H1 (cell line): ENCODE measurements around the gene PAQR9. TPM values are rescaled to one million over a fixed set of nuclear protein-coding genes. Genes with fewer than 3 reads are reported as not detected.

Experiments
- CTCF ChIA-PET: fragments of 300-600 bp; sonication (Branson Sonifier 250); formaldehyde crosslinking; loops from one replicate; lab custom pipeline; 2021; ENCODE audit not compliant: partially characterized antibody; lab: Charles Lee
- POLR2A ChIA-PET: fragments of 300-600 bp; sonication (Branson Sonifier 250); formaldehyde crosslinking; loops from one replicate; lab custom pipeline; 2021; ENCODE audit warnings: inconsistent platforms; ENCODE audit not compliant: partially characterized antibody; lab: Charles Lee
- DNase-seq, 2 experiments: peaks; one replicate each; pipeline versions ENCODE4 v3.0.0 to v3.0.0-alpha.2; 2010 to 2022; ENCODE audit warnings: low spot score in 2 of 2, low read depth in 1 of 2, mixed read lengths in 1 of 2
- FAIRE-seq: peaks from 2 replicates; lab custom pipeline; 2011; peaks lifted over from hg19 to GRCh38; lab: Jason Lieb, UNC
- H2AFZ ChIP-seq: 2 replicates; pipeline ENCODE4 v1.8.1; 2012; ENCODE audit warnings: low read length, inconsistent platforms
- H2AK5ac ChIP-seq: 2 replicates; pipeline ENCODE4 v1.6.1; 2013; ENCODE audit warnings: low read depth, low read length
- H2BK120ac ChIP-seq: replicated peaks from 2 replicates; pipeline ENCODE3; 2013; ENCODE audit warnings: low read depth, low read length, inconsistent platforms
- H2BK12ac ChIP-seq: 2 replicates; pipeline ENCODE4 v1.6.1; 2013; ENCODE audit warnings: low read depth, low read length
- H2BK15ac ChIP-seq: 2 replicates; pipeline ENCODE4 v1.6.1; 2013; ENCODE audit warnings: low read length
- H2BK20ac ChIP-seq: 2 replicates; pipeline ENCODE4 v1.6.1; 2013; ENCODE audit warnings: low read length
- H2BK5ac ChIP-seq: 2 replicates; pipeline ENCODE4 v1.6.1; 2013; ENCODE audit warnings: low read depth, low read length
- H3K14ac ChIP-seq: 2 replicates; pipeline ENCODE4 v1.6.1; 2013; ENCODE audit warnings: inconsistent platforms; ENCODE audit not compliant: insufficient read length
- H3K18ac ChIP-seq: 2 replicates; pipeline ENCODE4 v1.6.1; 2013; ENCODE audit warnings: low read length; ENCODE audit errors: extremely low read depth
- H3K23ac ChIP-seq: 2 replicates; pipeline ENCODE4 v1.6.1; 2013; ENCODE audit warnings: inconsistent platforms; ENCODE audit not compliant: insufficient read length
- H3K23me2 ChIP-seq: 2 replicates; pipeline ENCODE4 v1.6.1; 2013; ENCODE audit warnings: low read depth, low read length
- H3K27ac ChIP-seq: 2 replicates; pipeline ENCODE4 v1.6.1; 2011; ENCODE audit warnings: low read depth, low read length, inconsistent platforms
- H3K27me3 ChIP-seq, 4 experiments: replicated peaks in 1 of 4; 1 replicate in 1 of 4; 2 replicates in 3 of 4; pipeline versions ENCODE4 v1.6.1 to v1.8.1; 2011 to 2013; ENCODE audit warnings: low read length in 3 of 4, mild to moderate bottlenecking in 3 of 4, inconsistent platforms in 2 of 4, mixed read lengths in 2 of 4, moderate library complexity in 1 of 4; ENCODE audit not compliant: control insufficient read depth in 3 of 4, insufficient read depth in 3 of 4; ENCODE audit errors: extremely low read depth in 1 of 4
- H3K36me3 ChIP-seq, 4 experiments: 2 replicates each; pipeline versions ENCODE4 v1.6.1 to v1.8.1; 2011 to 2013; ENCODE audit warnings: mild to moderate bottlenecking in 4 of 4, low read length in 3 of 4, moderate library complexity in 2 of 4, control low read depth in 1 of 4, inconsistent platforms in 1 of 4; ENCODE audit not compliant: insufficient read depth in 4 of 4, control insufficient read depth in 2 of 4
- H3K4ac ChIP-seq: replicated peaks from 2 replicates; pipeline ENCODE3; 2013; ENCODE audit warnings: low read length, low read depth, mixed read lengths, inconsistent platforms; ENCODE audit not compliant: insufficient read length
- H3K4me1 ChIP-seq, 4 experiments: replicated peaks in 1 of 4; 1 replicate in 1 of 4; 2 replicates in 3 of 4; pipeline versions ENCODE4 v1.6.1 to v1.8.1; 2011 to 2013; ENCODE audit warnings: low read length in 3 of 4, inconsistent platforms in 2 of 4, mixed read lengths in 1 of 4; ENCODE audit not compliant: insufficient read depth in 4 of 4, control insufficient read depth in 3 of 4
- H3K4me2 ChIP-seq, 2 experiments: 2 replicates each; pipeline versions ENCODE4 v1.6.1 to v1.8.1; 2011 to 2013; ENCODE audit warnings: low read depth in 2 of 2, low read length in 2 of 2, control low read depth in 1 of 2, inconsistent platforms in 1 of 2, mild to moderate bottlenecking in 1 of 2; ENCODE audit not compliant: insufficient read depth in 1 of 2
- H3K4me3 ChIP-seq, 4 experiments: fragments of 200-600, 300-600 bp in 1 of 4; sonication (generic), shearing (Covaris generic), sonication (Bioruptor Twin) in 1 of 4; 2 replicates each; pipeline versions ENCODE4 v1.5.1 to v1.8.1; 2011 to 2016; ENCODE audit warnings: low read length in 4 of 4, low read depth in 3 of 4, control low read depth in 2 of 4, inconsistent platforms in 2 of 4, mild to moderate bottlenecking in 2 of 4, mixed read lengths in 1 of 4, moderate library complexity in 1 of 4; ENCODE audit not compliant: insufficient read depth in 2 of 4; ENCODE audit errors: extremely low read depth in 1 of 4
- H3K56ac ChIP-seq: replicated peaks from 2 replicates; pipeline ENCODE3; 2013; ENCODE audit warnings: low read depth, mild to moderate bottlenecking, mixed read lengths, low read length, inconsistent platforms; ENCODE audit not compliant: insufficient read length
- H3K79me1 ChIP-seq: 2 replicates; pipeline ENCODE4 v1.6.1; 2013; ENCODE audit warnings: low read depth, low read length, control low read depth
- H3K79me2 ChIP-seq, 2 experiments: 2 replicates each; pipeline versions ENCODE4 v1.6.1 to v1.8.1; 2012 to 2013; ENCODE audit warnings: low read length in 2 of 2, mild to moderate bottlenecking in 2 of 2, inconsistent platforms in 1 of 2; ENCODE audit not compliant: insufficient read depth in 2 of 2, control insufficient read depth in 1 of 2
- H3K9ac ChIP-seq, 4 experiments: replicated peaks in 1 of 4; 1 replicate in 1 of 4; 2 replicates in 3 of 4; pipeline versions ENCODE4 v1.6.1 to v1.8.1; 2011 to 2013; ENCODE audit warnings: low read depth in 3 of 4, low read length in 3 of 4, control low read depth in 2 of 4, mild to moderate bottlenecking in 2 of 4, moderate library complexity in 2 of 4, inconsistent platforms in 1 of 4; ENCODE audit errors: extremely low read depth in 1 of 4
- H3K9me3 ChIP-seq, 2 experiments: 2 replicates each; pipeline versions ENCODE4 v1.6.1 to v1.8.1; 2012 to 2013; ENCODE audit warnings: mild to moderate bottlenecking in 2 of 2, moderate library complexity in 2 of 2, control low read depth in 1 of 2, inconsistent platforms in 1 of 2, low read depth in 1 of 2, low read length in 1 of 2, mixed read lengths in 1 of 2; ENCODE audit not compliant: insufficient read depth in 2 of 2
- H4K20me1 ChIP-seq, 2 experiments: replicated peaks in 1 of 2; 2 replicates each; pipeline versions ENCODE3 to v1.8.1; 2011 to 2013; ENCODE audit warnings: inconsistent platforms in 2 of 2, low read length in 2 of 2, mild to moderate bottlenecking in 1 of 2; ENCODE audit not compliant: insufficient read depth in 2 of 2, control insufficient read depth in 1 of 2
- H4K5ac ChIP-seq: 2 replicates; pipeline ENCODE4 v1.6.1; 2013; ENCODE audit warnings: low read length, low read depth, mixed read lengths, inconsistent platforms; ENCODE audit not compliant: insufficient read length
- H4K8ac ChIP-seq: 2 replicates; pipeline ENCODE4 v1.8.0; 2013; ENCODE audit warnings: mild to moderate bottlenecking, moderate library complexity, low read length, inconsistent platforms; ENCODE audit not compliant: insufficient read depth; ENCODE audit errors: extremely low read depth
- H4K91ac ChIP-seq: replicated peaks from 2 replicates; pipeline ENCODE3; 2013; ENCODE audit warnings: low read length, mixed read lengths, inconsistent platforms; ENCODE audit not compliant: insufficient read length
- RFX5 ChIP-seq: IDR thresholded peaks from 2 replicates; pipeline ENCODE4 v1.6.1; 2011; ENCODE audit warnings: low read depth, low read length, improper control_type of control experiment, borderline replicate concordance
- TCF12 ChIP-seq: IDR thresholded peaks from 2 replicates; pipeline ENCODE4 v1.6.1; 2011; ENCODE audit warnings: low read depth, mild to moderate bottlenecking, low read length
- YY1 ChIP-seq: IDR thresholded peaks from 2 replicates; pipeline ENCODE4 v1.6.1; 2011; ENCODE audit warnings: low read depth, mild to moderate bottlenecking, low read length
- WGBS, 2 experiments: shearing (Covaris generic) in 1 of 2; methylation state at CpG; one replicate each; pipeline versions ENCODE4 v1.1.6 to v1.1.7; 2013 to 2015; ENCODE audit warnings: low lambda C conversion rate in 2 of 2, mixed read lengths in 2 of 2, inconsistent platforms in 1 of 2, low coverage in 1 of 2, missing lambda C conversion rate in 1 of 2; ENCODE audit not compliant: insufficient replicate concordance in 2 of 2, insufficient coverage in 1 of 2, insufficient read length in 1 of 2; ENCODE audit errors: extremely low coverage in 1 of 2, missing lambda C conversion rate in 1 of 2; 5-methylcytosine and 5-hydroxymethylcytosine counted together
- long read RNA-seq, 2 experiments: library from RNA in 1 of 2; library from capped mRNA in 1 of 2; stranded (forward); transcript quantifications; one replicate each; pipeline ENCODE4 v2.0.0, GENCODE V29; 2021; ENCODE audit warnings: inconsistent platforms in 1 of 2
- polyA minus RNA-seq, 3 experiments: library from RNA; depleted of rRNA, polyadenylated mRNA; stranded (reverse); fragments of >200 nt; gene quantifications; 1 replicate in 2 of 3; 2 replicates in 1 of 3; pipeline ENCODE4 v1.2.3, GENCODE V29; 2011
- polyA plus RNA-seq, 7 experiments: library from polyadenylated mRNA; depleted of rRNA in 3 of 7; stranded (reverse) in 5 of 7; unstranded in 2 of 7; fragments of >200 nt in 5 of 7; fragments of 200-250 nt in 2 of 7; gene quantifications; 1 replicate in 5 of 7; 2 replicates in 1 of 7; 4 replicates in 1 of 7; pipeline versions ENCODE4 v1.2.1 to v1.2.3, GENCODE V29; 2011 to 2013; ENCODE audit warnings: missing spikeins in 2 of 7, mixed read lengths in 2 of 7
- total RNA-seq: library from RNA; stranded (reverse); fragmentation: NEBNext Ultra II Directional; extraction: Animal tissue kit (Norgen Biotek cat#: 25700); gene quantifications from 2 replicates; pipeline ENCODE4 v1.2.1, GENCODE V29; 2021

The PAQR9 gene, protein sequence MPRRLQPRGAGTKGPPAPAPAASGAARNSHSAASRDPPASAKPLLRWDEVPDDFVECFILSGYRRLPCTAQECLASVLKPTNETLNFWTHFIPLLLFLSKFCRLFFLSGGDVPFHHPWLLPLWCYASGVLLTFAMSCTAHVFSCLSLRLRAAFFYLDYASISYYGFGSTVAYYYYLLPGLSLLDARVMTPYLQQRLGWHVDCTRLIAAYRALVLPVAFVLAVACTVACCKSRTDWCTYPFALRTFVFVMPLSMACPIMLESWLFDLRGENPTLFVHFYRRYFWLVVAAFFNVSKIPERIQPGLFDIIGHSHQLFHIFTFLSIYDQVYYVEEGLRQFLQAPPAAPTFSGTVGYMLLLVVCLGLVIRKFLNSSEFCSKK
- total RNA-seq (2.6 and 2.7 TPM in 2 replicates), polyA plus RNA-seq (2011; rRNA removed) (5.2 and 7.5 TPM in 2 replicates), polyA minus RNA-seq (2011; rRNA and poly(A)+ RNA removed) (4.9 and 5.2 TPM in 2 replicates)
- 4.0 TPM for polyA plus RNA-seq (2011; cell fraction: cytosol; rRNA removed)
- polyA plus RNA-seq (2011; cell fraction: nucleus; rRNA removed) = 5.0 TPM
- polyA plus RNA-seq (2012, experiment 1 of 2) = 2.0 to 2.5 TPM (median 2.3 TPM) in 4 replicates
- 2.1 TPM for polyA plus RNA-seq (2012, experiment 2 of 2)
- polyA plus RNA-seq (2013, experiment 1 of 2) = 1.9 TPM
- 2.1 TPM for polyA plus RNA-seq (2013, experiment 2 of 2)
- polyA minus RNA-seq (2011; cell fraction: cytosol; rRNA and poly(A)+ RNA removed) = 2.3 TPM
- polyA minus RNA-seq (2011; cell fraction: nucleus; rRNA and poly(A)+ RNA removed) = 10.7 TPM
- long read RNA-seq, experiment 1, partial matches to known transcripts = 0 of 2 reads
- long read RNA-seq, experiment 1, other reads (novel, unspliced or antisense) = 0 of 2 reads
- long read RNA-seq, experiment 2, partial matches to known transcripts = 0 of 2 reads
- long read RNA-seq, experiment 2, other reads (novel, unspliced or antisense) = 0 of 2 reads

DNA sequence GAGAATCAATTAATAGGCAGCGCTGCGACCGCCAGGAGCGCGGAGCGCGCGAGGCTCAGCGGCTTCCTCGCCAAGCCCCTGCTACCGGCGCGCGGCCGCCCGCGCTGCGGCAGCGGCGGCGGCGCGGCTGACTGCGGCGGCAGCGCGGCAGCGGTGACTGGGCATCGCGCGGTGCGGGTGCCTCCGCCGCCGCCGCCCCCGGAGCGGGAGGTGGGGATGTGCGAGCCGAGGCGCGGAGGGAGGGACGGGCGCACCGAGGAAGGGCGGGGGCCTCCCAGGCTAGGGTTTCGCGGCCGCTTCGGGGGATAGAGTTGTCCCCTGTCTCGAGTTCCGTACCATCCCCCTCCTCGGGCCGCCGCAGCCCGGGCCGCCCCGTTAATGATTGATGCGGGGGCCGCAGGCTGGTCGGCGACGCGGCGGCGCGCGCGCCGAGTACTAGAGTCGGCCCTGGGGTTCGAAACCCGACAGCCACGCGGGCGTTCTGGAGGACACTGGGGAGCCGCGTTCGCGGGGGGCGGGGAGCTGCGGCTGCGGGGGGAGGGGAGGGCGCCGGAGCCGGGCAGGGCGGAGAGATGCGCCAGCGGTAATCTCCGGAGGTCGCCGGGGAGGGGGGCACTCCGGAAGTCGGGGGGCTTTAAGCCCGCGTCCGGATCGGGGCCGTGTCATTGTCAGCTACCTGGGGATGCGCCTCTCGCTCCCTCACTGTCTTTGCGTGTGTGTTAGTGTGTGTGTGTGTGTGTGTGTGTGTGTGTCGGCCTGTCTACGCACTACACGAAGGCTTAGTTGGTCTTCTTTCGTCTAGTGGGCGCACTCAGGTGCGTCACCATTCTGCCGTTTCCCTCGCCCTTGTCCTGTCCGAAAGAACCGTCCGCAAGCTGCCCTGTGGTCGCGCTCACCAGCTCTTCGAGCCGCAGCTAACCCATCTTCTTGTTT, at the start of gene PAQR9:
Gene PAQR9, minus strand, starts transcription at position 159 of the 933 bp plus-strand sequence. CDS start 338 bp downstream, outside the sequence.
- H3K27ac ChIP-seq = no peak within 1 kb of the TSS
- CTCF ChIA-PET = interaction anchor here (0.6 to 2.9 kb wide), 12 partner anchors 11 to 134 kb away, joined by 3 to 12 read pairs (median 3); no protein-coding TSS in a partner anchor
- peaks cover 5 to 29% (median 23%) of the 10 kb centered on the region in 4 experiments for H3K27me3 ChIP-seq
- no peaks in the 10 kb centered on the region for H4K20me1 ChIP-seq
- H3K36me3 ChIP-seq = no peaks in the 10 kb centered on the region
- H3K79me2 ChIP-seq = no peaks in the 10 kb centered on the region
- POLR2A ChIA-PET = interaction anchor here (0.6 to 4.2 kb wide), 9 partner anchors 9 to 1110 kb away, joined by 3 to 25 read pairs (median 5); partner anchors contain the start of genes PCOLCE2 and U2SURP
- H4K91ac ChIP-seq = peak within 1 kb of the TSS; percentile 96
- H3K14ac ChIP-seq = no peak within 1 kb of the TSS
- DNase-seq (peak in 1 of 2 experiments; percentile 83), FAIRE-seq (no peak)
- peak within 1 kb of the TSS; percentile 75 to 92 (median 84) for H3K4me3 ChIP-seq
- H3K23ac ChIP-seq = no peak within 1 kb of the TSS
- peaks cover 0 to 10% (median 6%) of the 10 kb centered on the region in 4 experiments; a peak in 5 of 7 replicates for H3K4me1 ChIP-seq
- WGBS, 2 experiments = 2% methylated on average over 90 of the region's 117 CpGs; no CpG with 5 or more reads in 1 of the 2 experiments
- peak within 1 kb of the TSS; percentile 54; the same call in 1 of the 2 replicates for H2BK5ac ChIP-seq
- H2BK20ac ChIP-seq = peak within 1 kb of the TSS; percentile 81; the same call in 1 of the 2 replicates
- peaks cover 10% of the 10 kb centered on the region for H3K23me2 ChIP-seq
- peak within 1 kb of the TSS; percentile 96 for H2AFZ ChIP-seq
- peak within 1 kb of the TSS; percentile 5 for H2BK120ac ChIP-seq
- peak within 1 kb of the TSS; percentile 97; the same call in 1 of the 2 replicates for H2BK15ac ChIP-seq
- peak within 1 kb of the TSS; percentile 63 for H4K8ac ChIP-seq
- peak within 1 kb of the TSS; percentile 60 for H4K5ac ChIP-seq
- peak within 1 kb of the TSS; percentile 97 for H2BK12ac ChIP-seq
- H3K18ac ChIP-seq = peak within 1 kb of the TSS; percentile 93
- H2AK5ac ChIP-seq = no peak within 1 kb of the TSS
- peak within 1 kb of the TSS; percentile 92 for H3K56ac ChIP-seq
- H3K9me3 ChIP-seq = peaks cover 0 to 7% of the 10 kb centered on the region in 2 experiments; a peak in 1 of 4 replicates
- H3K4me2 ChIP-seq = peak within 1 kb of the TSS; percentile 89 to 95
- peak within 1 kb of the TSS; percentile 17 for H3K4ac ChIP-seq
- no peaks in the 10 kb centered on the region for H3K79me1 ChIP-seq
- H3K9ac ChIP-seq = peak within 1 kb of the TSS; percentile 66 to 76 (median 73); a peak in 6 of 7 replicates
- TF ChIP-seq YY1 = no peak
- TF ChIP-seq TCF12 = no peak
- TF ChIP-seq RFX5 = no peak
